Caco-2 (cell line): ENCODE results near the gene KNSTRN. TPM values are rescaled to one million over a fixed set of nuclear protein-coding genes. Genes with fewer than 3 reads are reported as not detected.

Experiments
- BruUV-seq: library from RNA; stranded (reverse); fragments of 400-500 nt; replicated peaks from 2 replicates; lab custom pipeline; 2021; lab: Mats Ljungman, UMichigan
- CTCF ChIA-PET: fragments of 300-600 bp; sonication (Branson Sonifier 250); formaldehyde crosslinking; loops from one replicate; lab custom pipeline; 2022; ENCODE audit warnings: antibody characterized with exemption; lab: Charles Lee
- POLR2A ChIA-PET: fragments of 300-600 bp; sonication (Branson Sonifier 250); formaldehyde crosslinking; loops from one replicate; lab custom pipeline; 2022; ENCODE audit warnings: antibody characterized with exemption; lab: Charles Lee
- DNase-seq, 2 experiments: peaks; one replicate each; pipeline versions ENCODE4 v3.0.0 to v3.0.0-alpha.2; 2020 to 2022
- H3K27me3 ChIP-seq: replicated peaks from 2 replicates; pipeline ENCODE4 v1.6.0; 2011; ENCODE audit warnings: low read length; ENCODE audit not compliant: control insufficient read depth, insufficient read depth
- H3K36me3 ChIP-seq: 2 replicates; pipeline ENCODE4 v1.5.1; 2011; ENCODE audit warnings: low read length; ENCODE audit not compliant: control insufficient read depth, insufficient read depth
- H3K4me1 ChIP-seq: fragments of 250-450 bp; sonication (Bioruptor Pico); 2 replicates; pipeline ENCODE4 v1.5.1; 2020; ENCODE audit warnings: mild to moderate bottlenecking
- H3K4me3 ChIP-seq: 2 replicates; pipeline ENCODE4 v1.5.1; 2011; ENCODE audit warnings: low read depth, mild to moderate bottlenecking, control low read depth, low read length
- H3K9me3 ChIP-seq: fragments of 250-450 bp; sonication (Bioruptor Pico); 2 replicates; pipeline ENCODE4 v1.5.1; 2020; ENCODE audit warnings: mild to moderate bottlenecking, moderate library complexity
- H3K27ac Mint-ChIP-seq: one replicate; pipeline ENCODE4 v1.8.0; 2022; ENCODE audit warnings: mixed read lengths; ENCODE audit not compliant: unreplicated experiment
- H3K27me3 Mint-ChIP-seq: one replicate; pipeline ENCODE4 v1.8.0; 2022; ENCODE audit warnings: mixed read lengths; ENCODE audit not compliant: insufficient read depth, unreplicated experiment
- H3K36me3 Mint-ChIP-seq: one replicate; pipeline ENCODE4 v1.8.0; 2022; ENCODE audit warnings: mild to moderate bottlenecking, mixed read lengths; ENCODE audit not compliant: insufficient read depth, unreplicated experiment
- H3K4me1 Mint-ChIP-seq: one replicate; pipeline ENCODE4 v1.8.0; 2022; ENCODE audit warnings: low read depth, mixed read lengths; ENCODE audit not compliant: unreplicated experiment
- H3K4me3 Mint-ChIP-seq: one replicate; pipeline ENCODE4 v1.8.0; 2022; ENCODE audit warnings: mild to moderate bottlenecking, moderate library complexity, mixed read lengths; ENCODE audit not compliant: unreplicated experiment
- H3K9me3 Mint-ChIP-seq: one replicate; pipeline ENCODE4 v1.8.0; 2022; ENCODE audit warnings: mixed read lengths; ENCODE audit not compliant: unreplicated experiment
- CTCF ChIP-seq, 2 experiments: fragments of 200-600 bp in 1 of 2; IDR thresholded peaks; 1 replicate in 1 of 2; 2 replicates in 1 of 2; pipeline versions ENCODE4 v1.5.1 to v1.8.0; 2011 to 2022; ENCODE audit warnings: antibody characterized with exemption in 1 of 2, control low read depth in 1 of 2, inconsistent platforms in 1 of 2, low read depth in 1 of 2, low read length in 1 of 2, mild to moderate bottlenecking in 1 of 2, moderate library complexity in 1 of 2; ENCODE audit not compliant: insufficient read depth in 1 of 2, severe bottlenecking in 1 of 2, unreplicated experiment in 1 of 2
- intact Hi-C: fragments of 100-400 bp; cut with micrococcal nuclease; formaldehyde crosslinking; loops from one replicate; pipeline ENCODE4 v1.10.0; 2022; ENCODE audit not compliant: unreplicated experiment
- total RNA-seq: library from RNA; stranded (reverse); gene quantifications from 2 replicates; pipeline ENCODE4 v1.2.3, GENCODE V29; 2022

Gene KNSTRN
- total RNA-seq, 1 experiment from 2014 or later, result 74.7 TPM

GRCh38 chr15:40397688-40398412, 15.3 kb downstream of the KNSTRN start:
- Histone ChIP-seq H3K4me3 (no peak overlapping the region), H3K4me1 (no peaks in the 10 kb centered on the region), H3K9me3 (no peaks in the 10 kb centered on the region), H3K27me3 (no peaks in the 10 kb centered on the region), H3K36me3 (no peaks in the 10 kb centered on the region)
- intact Hi-C loops, result no loop called here
- DNase-seq, result no peak
- H3K9me3 Mint-ChIP-seq, result no peaks in the 10 kb centered on the region
- BruUV-seq, result no TSS peak
- H3K36me3 Mint-ChIP-seq, result peaks cover 26% of the 10 kb centered on the region
- H3K27me3 Mint-ChIP-seq, result no peaks in the 10 kb centered on the region
- ChIA-PET POLR2A (interaction anchor here (1.1 kb wide), 1 partner anchor 8 kb away, joined by 4 read pairs; the partner anchor contains the start of gene IVD), CTCF (interaction anchor here (0.7 to 1.2 kb wide), 2 partner anchors 8 to 9 kb away, joined by 3 to 7 read pairs; partner anchors contain the start of gene IVD)
- no peak overlapping the region for H3K4me3 Mint-ChIP-seq
- no peak overlapping the region for H3K27ac Mint-ChIP-seq
- no peaks in the 10 kb centered on the region for H3K4me1 Mint-ChIP-seq
- TF ChIP-seq CTCF (IDR thresholded peaks at IDR 0.05; ENCODE audit: insufficient read depth in 1 of 2, low read depth in 1 of 2, low read length in 1 of 2, severe bottlenecking in 1 of 2, unreplicated experiment in 1 of 2), result no peak

- DNase-seq, result no peak
- TF ChIP-seq CTCF (IDR thresholded peaks at IDR 0.05; ENCODE audit: insufficient read depth in 1 of 2, low read depth in 1 of 2, low read length in 1 of 2, severe bottlenecking in 1 of 2, unreplicated experiment in 1 of 2), result no peak
- Histone ChIP-seq H3K27me3 (no peaks in the 10 kb centered on the region), H3K4me3 (no peak overlapping the region), H3K9me3 (no peaks in the 10 kb centered on the region), H3K36me3 (no peaks in the 10 kb centered on the region), H3K4me1 (no peaks in the 10 kb centered on the region)
- H3K4me1 Mint-ChIP-seq, result no peaks in the 10 kb centered on the region
- H3K36me3 Mint-ChIP-seq, result peaks cover 20% of the 10 kb centered on the region
- no peaks in the 10 kb centered on the region for H3K9me3 Mint-ChIP-seq
- POLR2A ChIA-PET, result no interaction called here
- H3K4me3 Mint-ChIP-seq, result no peak overlapping the region
- BruUV-seq, result no TSS peak
- intact Hi-C loops, result no loop called here
- CTCF ChIA-PET, result interaction anchor here (1.2 kb wide), 1 partner anchor 9 kb away, joined by 3 read pairs; no protein-coding TSS in a partner anchor
- H3K27me3 Mint-ChIP-seq, result no peaks in the 10 kb centered on the region
- no peak overlapping the region for H3K27ac Mint-ChIP-seq
These were observed 15.9 kb downstream of the KNSTRN start for GRCh38 chr15:40398413-40398873.

- BruUV-seq, result no TSS peak
- no peak for DNase-seq
- Histone ChIP-seq H3K36me3 (no peaks in the 10 kb centered on the region), H3K4me3 (no peak overlapping the region), H3K9me3 (no peaks in the 10 kb centered on the region), H3K4me1 (no peaks in the 10 kb centered on the region), H3K27me3 (no peaks in the 10 kb centered on the region)
- peaks cover 15% of the 10 kb centered on the region for H3K36me3 Mint-ChIP-seq
- POLR2A ChIA-PET, result no interaction called here
- no peak for TF ChIP-seq CTCF (IDR thresholded peaks at IDR 0.05; ENCODE audit: insufficient read depth in 1 of 2, low read depth in 1 of 2, low read length in 1 of 2, severe bottlenecking in 1 of 2, unreplicated experiment in 1 of 2)
- intact Hi-C loops, result no loop called here
- no peak overlapping the region for H3K4me3 Mint-ChIP-seq
- CTCF ChIA-PET, result interaction anchor here (0.6 to 1.0 kb wide), 3 partner anchors 22 to 314 kb away, joined by 3 to 5 read pairs (median 5); no protein-coding TSS in a partner anchor
- H3K4me1 Mint-ChIP-seq, result no peaks in the 10 kb centered on the region
- no peaks in the 10 kb centered on the region for H3K9me3 Mint-ChIP-seq
- no peaks in the 10 kb centered on the region for H3K27me3 Mint-ChIP-seq
- no peak overlapping the region for H3K27ac Mint-ChIP-seq
These were observed 16.8 kb downstream of the KNSTRN start for GRCh38 chr15:40399370-40399769.
